H9 (cell line): ENCODE results near the gene FNIP2. TPM values are rescaled to one million over a fixed set of nuclear protein-coding genes. Genes with fewer than 3 reads are reported as not detected.

ENCODE experiments used
- DNase-seq: peaks from one replicate; pipeline ENCODE4 v3.0.0-alpha.2; 2017
- H2AFZ ChIP-seq: one replicate; pipeline ENCODE4 v1.6.1; 2013; ENCODE audit warnings: mild to moderate bottlenecking, low read length, control low read depth, moderate library complexity
- H2AK5ac ChIP-seq: 2 replicates; pipeline ENCODE4 v1.6.1; 2013; ENCODE audit warnings: low read length, control low read depth, mixed read lengths; ENCODE audit not compliant: insufficient read length
- H2BK120ac ChIP-seq: one replicate; pipeline ENCODE4 v1.6.1; 2013; ENCODE audit warnings: low read depth, mild to moderate bottlenecking, low read length, control low read depth, inconsistent platforms; ENCODE audit not compliant: poor library complexity, severe bottlenecking
- H2BK12ac ChIP-seq: 2 replicates; pipeline ENCODE4 v1.6.1; 2013; ENCODE audit warnings: low read length, control low read depth, mixed read lengths, low read depth; ENCODE audit not compliant: insufficient read length
- H2BK15ac ChIP-seq: 2 replicates; pipeline ENCODE4 v1.6.1; 2013; ENCODE audit warnings: low read depth, low read length, control low read depth
- H2BK20ac ChIP-seq: one replicate; pipeline ENCODE4 v1.6.1; 2013; ENCODE audit warnings: low read depth, mild to moderate bottlenecking, low read length, control low read depth, inconsistent platforms; ENCODE audit not compliant: poor library complexity, severe bottlenecking
- H2BK5ac ChIP-seq: 2 replicates; pipeline ENCODE4 v1.6.1; 2013; ENCODE audit warnings: low read length, control low read depth, mixed read lengths; ENCODE audit not compliant: insufficient read length
- H3K14ac ChIP-seq: 2 replicates; pipeline ENCODE4 v1.6.1; 2013; ENCODE audit warnings: low read length, control low read depth; ENCODE audit not compliant: insufficient read depth
- H3K18ac ChIP-seq: 2 replicates; pipeline ENCODE4 v1.6.1; 2013; ENCODE audit warnings: low read depth, mild to moderate bottlenecking, mixed read lengths, low read length, control low read depth; ENCODE audit not compliant: insufficient read length
- H3K23ac ChIP-seq: 2 replicates; pipeline ENCODE4 v1.6.1; 2013; ENCODE audit warnings: low read length, control low read depth, mixed read lengths, low read depth; ENCODE audit not compliant: insufficient read length
- H3K23me2 ChIP-seq: 2 replicates; pipeline ENCODE4 v1.6.1; 2013; ENCODE audit warnings: low read depth, mild to moderate bottlenecking, mixed read lengths, low read length, control low read depth; ENCODE audit not compliant: insufficient read length, poor library complexity, severe bottlenecking
- H3K27ac ChIP-seq: 2 replicates; pipeline ENCODE4 v1.5.1; 2013; ENCODE audit warnings: low read length, control low read depth, mixed read lengths, low read depth; ENCODE audit not compliant: insufficient read length
- H3K27me3 ChIP-seq: 2 replicates; pipeline ENCODE4 v1.6.1; 2013; ENCODE audit warnings: low read length, control low read depth, inconsistent platforms; ENCODE audit not compliant: insufficient read depth
- H3K4ac ChIP-seq: 2 replicates; pipeline ENCODE4 v1.6.1; 2013; ENCODE audit warnings: low read depth, mild to moderate bottlenecking, control low read depth, inconsistent platforms, low read length, moderate library complexity
- H3K4me1 ChIP-seq: 2 replicates; pipeline ENCODE4 v1.6.1; 2013; ENCODE audit warnings: low read length, control low read depth, inconsistent platforms; ENCODE audit not compliant: insufficient read depth
- H3K4me2 ChIP-seq: 2 replicates; pipeline ENCODE4 v1.6.1; 2013; ENCODE audit warnings: low read length, control low read depth, mixed read lengths; ENCODE audit not compliant: insufficient read length, insufficient read depth
- H3K56ac ChIP-seq: 2 replicates; pipeline ENCODE4 v1.6.1; 2013; ENCODE audit warnings: low read depth, mild to moderate bottlenecking, mixed read lengths, low read length, control low read depth; ENCODE audit not compliant: insufficient read length
- H3K79me1 ChIP-seq: 2 replicates; pipeline ENCODE4 v1.6.1; 2013; ENCODE audit warnings: low read depth, mild to moderate bottlenecking, moderate library complexity, low read length, control low read depth, inconsistent platforms; ENCODE audit not compliant: insufficient read depth, poor library complexity, severe bottlenecking
- H3K79me2 ChIP-seq: 2 replicates; pipeline ENCODE4 v1.6.1; 2013; ENCODE audit warnings: low read length, control low read depth, inconsistent platforms; ENCODE audit not compliant: insufficient read depth
- H3K9ac ChIP-seq: 2 replicates; pipeline ENCODE4 v1.6.1; 2013; ENCODE audit warnings: low read length, control low read depth, mixed read lengths; ENCODE audit not compliant: insufficient read length; ENCODE audit errors: extremely low read depth
- H3K9me3 ChIP-seq: one replicate; pipeline ENCODE4 v1.6.1; 2013; ENCODE audit warnings: low read depth, low read length, inconsistent platforms; ENCODE audit not compliant: control insufficient read depth
- H3T11ph ChIP-seq: one replicate; pipeline ENCODE4 v1.6.1; 2013; ENCODE audit warnings: mild to moderate bottlenecking, low read length, control low read depth, inconsistent platforms
- H4K20me1 ChIP-seq: one replicate; pipeline ENCODE4 v1.6.1; 2013; ENCODE audit not compliant: control insufficient read depth, insufficient read length, insufficient read depth
- H4K5ac ChIP-seq: 2 replicates; pipeline ENCODE4 v1.6.1; 2013; ENCODE audit warnings: low read depth, mild to moderate bottlenecking, mixed read lengths, low read length, control low read depth; ENCODE audit not compliant: insufficient read length
- H4K8ac ChIP-seq: replicated peaks from 2 replicates; pipeline ENCODE4 v1.6.1; 2013; ENCODE audit warnings: low read length, control low read depth, mixed read lengths, low read depth; ENCODE audit not compliant: insufficient read length
- H4K91ac ChIP-seq: 2 replicates; pipeline ENCODE4 v1.6.1; 2013; ENCODE audit warnings: low read depth, mild to moderate bottlenecking, moderate library complexity, mixed read lengths, low read length, control low read depth; ENCODE audit not compliant: insufficient read length
- H3K27ac Mint-ChIP-seq, 3 experiments: 2 replicates in 2 of 3; 3 replicates in 1 of 3; pipeline ENCODE4 v1.8.0; 2020 to 2021; ENCODE audit warnings: mixed read lengths in 3 of 3, mild to moderate bottlenecking in 1 of 3, moderate library complexity in 1 of 3
- H3K27me3 Mint-ChIP-seq: 2 replicates; pipeline ENCODE4 v1.8.0; 2021; ENCODE audit warnings: low read depth, mild to moderate bottlenecking, moderate library complexity, mixed read lengths
- H3K36me3 Mint-ChIP-seq, 3 experiments: 2 replicates in 2 of 3; 3 replicates in 1 of 3; pipeline ENCODE4 v1.8.0; 2020 to 2021; ENCODE audit warnings: low read depth in 3 of 3, mixed read lengths in 3 of 3; ENCODE audit not compliant: insufficient read depth in 1 of 3
- H3K4me1 Mint-ChIP-seq, 2 experiments: 2 replicates each; pipeline ENCODE4 v1.8.0; 2020; ENCODE audit warnings: mixed read lengths in 2 of 2
- H3K4me3 Mint-ChIP-seq, 2 experiments: 2 replicates in 1 of 2; 3 replicates in 1 of 2; pipeline ENCODE4 v1.8.0; 2020 to 2021; ENCODE audit warnings: mild to moderate bottlenecking in 2 of 2, mixed read lengths in 2 of 2, moderate library complexity in 1 of 2
- H3K9me3 Mint-ChIP-seq, 2 experiments: 2 replicates in 1 of 2; 3 replicates in 1 of 2; pipeline ENCODE4 v1.8.0; 2020; ENCODE audit warnings: mild to moderate bottlenecking in 2 of 2, mixed read lengths in 2 of 2, moderate library complexity in 1 of 2
- CTCF ChIP-seq: fragments of 200-600 bp; sonication (generic); conservative IDR thresholded peaks from 3 replicates; pipeline ENCODE4 v1.8.0; 2021; ENCODE audit warnings: antibody characterized with exemption, mild to moderate bottlenecking
- WGBS: extraction: QIAGEN DNeasy Blood & Tissue Kit; methylation state at CpG from one replicate; pipeline ENCODE4 v1.1.7; 2013; ENCODE audit warnings: missing lambda C conversion rate, low lambda C conversion rate, mixed read lengths; ENCODE audit not compliant: insufficient read length; ENCODE audit errors: extremely low coverage; 5-methylcytosine and 5-hydroxymethylcytosine counted together
- total RNA-seq: library from RNA; stranded (reverse); gene quantifications from 2 replicates; pipeline ENCODE4 v1.2.1, GENCODE V29; 2021

FNIP2 gene
- total RNA-seq, 1 experiment from 2014 or later = 9.6 TPM

GRCh38 chr4:158890294-158890693, 121.5 kb downstream of the FNIP2 start:
- no peak overlapping the region for H3K4me3 Mint-ChIP-seq
- peaks cover 3 to 4% of the 10 kb centered on the region in 2 experiments for H3K4me1 Mint-ChIP-seq
- Histone ChIP-seq H2AK5ac (no peak overlapping the region), H3K4me2 (no peak overlapping the region), H3K79me1 (no peaks in the 10 kb centered on the region), H2BK120ac (no peak overlapping the region), H3K56ac (no peak overlapping the region), H3K4me1 (peaks cover 3% of the 10 kb centered on the region; the same call in 1 of the 2 replicates), H3K27ac (no peak overlapping the region), H3T11ph (no peak overlapping the region), H2AFZ (no peak overlapping the region), H3K27me3 (no peaks in the 10 kb centered on the region), H3K14ac (no peak overlapping the region), H2BK5ac (no peak overlapping the region), H3K23ac (no peak overlapping the region), H3K9ac (no peak overlapping the region), H3K9me3 (no peaks in the 10 kb centered on the region), H3K23me2 (no peaks in the 10 kb centered on the region), H2BK12ac (no peak overlapping the region), H4K5ac (no peak overlapping the region), H4K20me1 (no peaks in the 10 kb centered on the region), H3K18ac (no peak overlapping the region), H2BK20ac (no peak overlapping the region), H3K79me2 (no peaks in the 10 kb centered on the region), H4K91ac (no peak overlapping the region), H4K8ac (no peak overlapping the region), H3K4ac (no peak overlapping the region), H2BK15ac (no peak overlapping the region)
- no peaks in the 10 kb centered on the region for H3K27me3 Mint-ChIP-seq
- TF ChIP-seq CTCF = no peak
- no peak overlapping the region for H3K27ac Mint-ChIP-seq
- no CpG with 5 or more reads among the region's 3 CpGs for WGBS
- DNase-seq = no peak
- H3K9me3 Mint-ChIP-seq = no peaks in the 10 kb centered on the region
- peaks cover 0 to 6% (median 0%) of the 10 kb centered on the region in 3 experiments; a peak in 2 of 7 replicates for H3K36me3 Mint-ChIP-seq
